Tibial artery (tissue), 4 donors: ENCODE results near the gene BMPER.

Source experiments
- DNase-seq, 2 donors: peaks; one replicate each; pipeline ENCODE4 v3.0.0-alpha.2; 2019
- H3K27ac ChIP-seq, 2 donors: fragments of 200-600 bp; sonication (generic) in 1 of 2; 1 replicate in 1 of 2; 2 replicates in 1 of 2; pipeline ENCODE4 v1.5.1; 2018 to 2019; ENCODE audit warnings: mild to moderate bottlenecking in 1 of 2
- H3K27me3 ChIP-seq, 2 donors: fragments of 200-600 bp; sonication (generic) in 1 of 2; one replicate each; pipeline versions ENCODE4 v1.5.1 to v1.6.0; 2016 to 2019
- H3K36me3 ChIP-seq, 3 donors: fragments of 200-600 bp; sonication (generic) in 2 of 3; one replicate each; pipeline ENCODE4 v1.5.1; 2016 to 2019; ENCODE audit warnings: mild to moderate bottlenecking in 2 of 3
- H3K4me1 ChIP-seq, 4 donors: fragments of 200-600 bp; sonication (generic) in 2 of 4; 1 replicate in 3 of 4; 2 replicates in 1 of 4; pipeline ENCODE4 v1.5.1; 2016 to 2019
- H3K4me3 ChIP-seq, 2 donors: fragments of 200-600 bp; sonication (generic) in 1 of 2; 1 replicate in 1 of 2; 2 replicates in 1 of 2; pipeline ENCODE4 v1.5.1; 2018 to 2019; ENCODE audit warnings: mild to moderate bottlenecking in 2 of 2
- H3K9me3 ChIP-seq, 3 donors: fragments of 200-600 bp; sonication (generic) in 1 of 3; one replicate each; pipeline ENCODE4 v1.5.1; 2016 to 2019
- intact Hi-C: fragments of 100-400 bp; cut with DNase I; formaldehyde crosslinking; loops from one replicate; pipeline ENCODE4 v1.15.0; 2023; ENCODE audit warnings: low total_unique reads
- TF ChIP-seq, protein P1 (sequence below), 2 experiments: fragments of 200-600 bp in 1 of 2; fragments of 450-650 bp in 1 of 2; IDR thresholded peaks; one replicate each; pipeline ENCODE4 v1.5.1; 2017 to 2019; ENCODE audit warnings: antibody characterized with exemption in 2 of 2, mild to moderate bottlenecking in 1 of 2, moderate library complexity in 1 of 2

Gene BMPER

GRCh38 chr7:34123316-34123715 is 218.0 kb downstream of the BMPER start:
- DNase-seq = no peak
- Histone ChIP-seq H3K4me1 (no peaks in the 10 kb centered on the region), H3K4me3 (no peak overlapping the region), H3K27ac (no peak overlapping the region), H3K27me3 (no peaks in the 10 kb centered on the region), H3K36me3 (no peaks in the 10 kb centered on the region), H3K9me3 (peaks cover 0 to 16% (median 3%) of the 10 kb centered on the region in 3 donors)
- TF ChIP-seq, protein P1, sequence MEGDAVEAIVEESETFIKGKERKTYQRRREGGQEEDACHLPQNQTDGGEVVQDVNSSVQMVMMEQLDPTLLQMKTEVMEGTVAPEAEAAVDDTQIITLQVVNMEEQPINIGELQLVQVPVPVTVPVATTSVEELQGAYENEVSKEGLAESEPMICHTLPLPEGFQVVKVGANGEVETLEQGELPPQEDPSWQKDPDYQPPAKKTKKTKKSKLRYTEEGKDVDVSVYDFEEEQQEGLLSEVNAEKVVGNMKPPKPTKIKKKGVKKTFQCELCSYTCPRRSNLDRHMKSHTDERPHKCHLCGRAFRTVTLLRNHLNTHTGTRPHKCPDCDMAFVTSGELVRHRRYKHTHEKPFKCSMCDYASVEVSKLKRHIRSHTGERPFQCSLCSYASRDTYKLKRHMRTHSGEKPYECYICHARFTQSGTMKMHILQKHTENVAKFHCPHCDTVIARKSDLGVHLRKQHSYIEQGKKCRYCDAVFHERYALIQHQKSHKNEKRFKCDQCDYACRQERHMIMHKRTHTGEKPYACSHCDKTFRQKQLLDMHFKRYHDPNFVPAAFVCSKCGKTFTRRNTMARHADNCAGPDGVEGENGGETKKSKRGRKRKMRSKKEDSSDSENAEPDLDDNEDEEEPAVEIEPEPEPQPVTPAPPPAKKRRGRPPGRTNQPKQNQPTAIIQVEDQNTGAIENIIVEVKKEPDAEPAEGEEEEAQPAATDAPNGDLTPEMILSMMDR (IDR thresholded peaks at IDR 0.05) = no peak
- intact Hi-C loops = no loop called here

GRCh38 chr7:34124765-34125164 is 219.4 kb downstream of the BMPER start:
- intact Hi-C loops = no loop called here
- no peak overlapping the region for H3K4me3 ChIP-seq
- no peaks in the 10 kb centered on the region for H3K4me1 ChIP-seq
- TF ChIP-seq, protein P1 (IDR thresholded peaks at IDR 0.05) = no peak
- H3K27ac ChIP-seq = no peak overlapping the region
- no peaks in the 10 kb centered on the region for H3K36me3 ChIP-seq
- DNase-seq = no peak
- H3K27me3 ChIP-seq = no peaks in the 10 kb centered on the region
- H3K9me3 ChIP-seq = peaks cover 0 to 16% (median 3%) of the 10 kb centered on the region in 3 donors

- Histone ChIP-seq H3K4me3 (no peak overlapping the region), H3K27ac (no peak overlapping the region), H3K9me3 (peaks cover 0 to 16% (median 3%) of the 10 kb centered on the region in 3 donors), H3K4me1 (no peaks in the 10 kb centered on the region), H3K27me3 (no peaks in the 10 kb centered on the region), H3K36me3 (no peaks in the 10 kb centered on the region)
- no peak for DNase-seq
- intact Hi-C loops = no loop called here
- TF ChIP-seq, protein P1 (IDR thresholded peaks at IDR 0.05) = no peak
Observed at GRCh38 chr7:34128762-34129161, 223.4 kb downstream of the BMPER start.

- TF ChIP-seq, protein P1 (IDR thresholded peaks at IDR 0.05) = no peak
- Histone ChIP-seq H3K36me3 (no peaks in the 10 kb centered on the region), H3K27me3 (no peaks in the 10 kb centered on the region), H3K9me3 (peaks cover 0 to 3% (median 0%) of the 10 kb centered on the region in 3 donors), H3K27ac (no peak overlapping the region), H3K4me1 (no peaks in the 10 kb centered on the region), H3K4me3 (no peak overlapping the region)
- no peak for DNase-seq
- intact Hi-C loops = no loop called here
Observed at GRCh38 chr7:34130558-34131295, 225.4 kb downstream of the BMPER start.

GRCh38 chr7:34131371-34131770 is 226.0 kb downstream of the BMPER start:
- Histone ChIP-seq H3K27ac (no peak overlapping the region), H3K27me3 (no peaks in the 10 kb centered on the region), H3K4me1 (no peaks in the 10 kb centered on the region), H3K4me3 (no peak overlapping the region), H3K36me3 (no peaks in the 10 kb centered on the region), H3K9me3 (peaks cover 0 to 3% (median 0%) of the 10 kb centered on the region in 3 donors)
- intact Hi-C loops = no loop called here
- TF ChIP-seq, protein P1 (IDR thresholded peaks at IDR 0.05) = no peak
- DNase-seq = no peak
